ENCODE results near the gene FOXN1. TPM values are rescaled to one million over a fixed set of nuclear protein-coding genes. Genes with fewer than 3 reads are reported as not detected.

Gene FOXN1
- total RNA-seq, 1 experiment from 2014 or later: not detected

DNA sequence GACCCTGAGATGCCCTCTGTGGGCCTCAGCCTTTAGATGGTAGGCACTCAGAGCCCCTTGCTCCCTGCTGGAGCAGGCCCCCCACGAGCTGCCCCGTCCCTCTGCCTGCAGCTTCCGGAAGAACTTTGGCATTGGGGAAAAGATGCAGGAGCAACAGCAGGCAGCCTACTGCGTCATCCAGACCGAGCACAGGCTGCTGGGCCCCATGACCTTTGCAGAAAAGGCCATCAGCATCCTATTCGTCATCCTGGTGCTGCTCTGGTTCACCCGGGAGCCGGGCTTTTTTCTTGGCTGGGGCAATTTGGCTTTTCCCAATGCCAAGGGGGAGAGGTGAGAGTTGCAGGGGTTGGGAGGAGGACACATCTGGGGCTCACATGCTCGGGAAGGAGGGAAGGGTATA, 12.7 kb upstream of the FOXN1 start:
- ATAC-seq (no peak), DNase-seq (no peak)
- TF ChIP-seq EZH2phosphoT487 (IDR thresholded peaks at IDR 0.05; ENCODE audit: borderline replicate concordance, low read length): no peak
- TF ChIP-seq EZH2 (IDR thresholded peaks at IDR 0.05; ENCODE audit: low read length, unreplicated experiment): no peak
- no peak for TF ChIP-seq CTCF (conservative IDR thresholded peaks at IDR 0.05; ENCODE audit: low read depth, low read length)
- Histone ChIP-seq H3K4me3 (ENCODE audit: low read length) (no peak overlapping the region), H2AFZ (ENCODE audit: low read length) (no peak overlapping the region), H3K9me3 (ENCODE audit: low read length) (no peaks in the 10 kb centered on the region), H3K27me3 (ENCODE audit: low read length) (no peaks in the 10 kb centered on the region), H3K4me2 (ENCODE audit: low read length) (no peak overlapping the region), H3K4me1 (ENCODE audit: insufficient read depth, low read length) (peaks cover 6% of the 10 kb centered on the region), H3K27ac (ENCODE audit: low read length) (no peak overlapping the region), H3K9ac (ENCODE audit: low read length) (no peak overlapping the region), H3F3A (ENCODE audit: low read length, unreplicated experiment) (no peaks in the 10 kb centered on the region), H4K20me1 (ENCODE audit: low read length) (no peaks in the 10 kb centered on the region), H3K36me3 (ENCODE audit: low read depth, low read length) (no peaks in the 10 kb centered on the region), H3K79me2 (ENCODE audit: low read length) (no peaks in the 10 kb centered on the region), H3K9me2 (replicated peaks; ENCODE audit: low read length) (no peaks in the 10 kb centered on the region)
- no TSS peak for BruUV-seq (replicated peaks)
- ChIA-PET CTCF (no interaction called here), POLR2A (ENCODE audit: unreplicated experiment) (no interaction called here)
- intact Hi-C loops (cut with micrococcal nuclease): no loop called here

GRCh38 chr17:28494445-28495188, 11.5 kb upstream of the FOXN1 start:
- DNase-seq: peak; percentile 66
- no TSS peak for BruUV-seq (replicated peaks)

More at GRCh38 chr17:28494445-28495188, 11.5 kb upstream of the FOXN1 start:
- Histone ChIP-seq H3K4me2 (ENCODE audit: low read length) (no peak overlapping the region), H3K79me2 (ENCODE audit: low read length) (no peaks in the 10 kb centered on the region), H3K4me3 (ENCODE audit: low read length) (no peak overlapping the region), H3K9ac (ENCODE audit: low read length) (no peak overlapping the region), H4K20me1 (ENCODE audit: low read length) (no peaks in the 10 kb centered on the region), H3K9me2 (replicated peaks; ENCODE audit: low read length) (no peaks in the 10 kb centered on the region), H3K4me1 (ENCODE audit: insufficient read depth, low read length) (peaks cover 6% of the 10 kb centered on the region), H3K27ac (ENCODE audit: low read length) (no peak overlapping the region), H3K9me3 (ENCODE audit: low read length) (no peaks in the 10 kb centered on the region), H3K36me3 (ENCODE audit: low read depth, low read length) (no peaks in the 10 kb centered on the region), H3K27me3 (ENCODE audit: low read length) (no peaks in the 10 kb centered on the region), H3F3A (ENCODE audit: low read length, unreplicated experiment) (no peaks in the 10 kb centered on the region), H2AFZ (ENCODE audit: low read length) (no peak overlapping the region)
- CTCF ChIA-PET: no interaction called here
- ATAC-seq: peak; percentile 88
- intact Hi-C loops (cut with micrococcal nuclease): loop anchor here (1.0 kb wide), 1 partner anchor 46 kb away; no protein-coding TSS in a partner anchor
- POLR2A ChIA-PET (ENCODE audit: unreplicated experiment): no interaction called here
- TF ChIP-seq EZH2phosphoT487 (IDR thresholded peaks at IDR 0.05; ENCODE audit: borderline replicate concordance, low read length) (no peak), CTCF (conservative IDR thresholded peaks at IDR 0.05; ENCODE audit: low read depth, low read length) (peak; percentile 82)

Data from PC-3 (cell line).